Loucy (cell line): Measurements from ENCODE around the gene ABTB2.

Source experiments
- H2AFZ ChIP-seq: fragments of 200-600 bp; sonication (generic); 2 replicates; pipeline ENCODE4 v1.6.0; 2016; ENCODE audit warnings: antibody characterized with exemption, mild to moderate bottlenecking, low read length, moderate library complexity
- H3F3A ChIP-seq: fragments of 200-600 bp; 2 replicates; pipeline ENCODE4 v1.6.0; 2016; ENCODE audit warnings: antibody characterized with exemption, low read depth, mild to moderate bottlenecking
- H3K27me3 ChIP-seq: fragments of 200-600 bp; sonication (generic); 2 replicates; pipeline ENCODE4 v1.6.1; 2014; ENCODE audit warnings: low read length, mild to moderate bottlenecking; ENCODE audit not compliant: insufficient read depth, poor library complexity, severe bottlenecking
- H3K36me3 ChIP-seq: fragments of 200-600 bp; sonication (generic); 2 replicates; pipeline ENCODE4 v1.6.1; 2016; ENCODE audit warnings: low read length; ENCODE audit not compliant: insufficient read depth
- H3K4me1 ChIP-seq: fragments of 200-600 bp; sonication (generic); 2 replicates; pipeline ENCODE4 v1.5.1; 2014; ENCODE audit warnings: low read length, mild to moderate bottlenecking; ENCODE audit not compliant: insufficient read depth, poor library complexity, severe bottlenecking
- H3K4me2 ChIP-seq: fragments of 200-600 bp; sonication (generic); 2 replicates; pipeline ENCODE4 v1.6.0; 2014; ENCODE audit warnings: antibody characterized with exemption, low read length, low read depth, mild to moderate bottlenecking; ENCODE audit not compliant: poor library complexity, severe bottlenecking
- H3K4me3 ChIP-seq: fragments of 200-600 bp; sonication (generic); 2 replicates; pipeline ENCODE4 v1.5.1; 2014; ENCODE audit warnings: low read length, mild to moderate bottlenecking, mixed read lengths; ENCODE audit not compliant: poor library complexity, severe bottlenecking
- H3K79me2 ChIP-seq: fragments of 200-600 bp; sonication (generic); 2 replicates; pipeline ENCODE4 v1.6.1; 2014; ENCODE audit warnings: low read length; ENCODE audit not compliant: insufficient read depth
- H3K9ac ChIP-seq: fragments of 200-600 bp; sonication (generic); 2 replicates; pipeline ENCODE4 v1.6.0; 2014; ENCODE audit warnings: mild to moderate bottlenecking, low read depth, low read length, moderate library complexity; ENCODE audit not compliant: poor library complexity, severe bottlenecking
- H3K9me2 ChIP-seq: fragments of 200-600 bp; sonication (generic); replicated peaks from 2 replicates; pipeline ENCODE4 v1.6.1; 2016; ENCODE audit warnings: low read depth, low read length, mixed read lengths
- H3K9me3 ChIP-seq: fragments of 200-600 bp; sonication (generic); 2 replicates; pipeline ENCODE4 v1.6.1; 2014; ENCODE audit warnings: mild to moderate bottlenecking, antibody characterized with exemption, low read length, low read depth; ENCODE audit not compliant: insufficient read depth
- H4K20me1 ChIP-seq: fragments of 200-600 bp; sonication (generic); 2 replicates; pipeline ENCODE4 v1.6.0; 2014; ENCODE audit warnings: antibody characterized with exemption, low read length, mild to moderate bottlenecking; ENCODE audit not compliant: insufficient read depth, poor library complexity, severe bottlenecking
- EZH2phosphoT487 ChIP-seq: fragments of 200-600 bp; IDR thresholded peaks from 2 replicates; pipeline ENCODE4 v1.6.1; 2018; ENCODE audit warnings: antibody characterized with exemption, mild to moderate bottlenecking, moderate library complexity, borderline replicate concordance
- TF ChIP-seq, protein P1 (sequence below): fragments of 200-600 bp; sonication (generic); conservative IDR thresholded peaks from 2 replicates; pipeline ENCODE4 v1.5.1; 2014; ENCODE audit warnings: mild to moderate bottlenecking, antibody characterized with exemption, low read length

The ABTB2 gene

DNA sequence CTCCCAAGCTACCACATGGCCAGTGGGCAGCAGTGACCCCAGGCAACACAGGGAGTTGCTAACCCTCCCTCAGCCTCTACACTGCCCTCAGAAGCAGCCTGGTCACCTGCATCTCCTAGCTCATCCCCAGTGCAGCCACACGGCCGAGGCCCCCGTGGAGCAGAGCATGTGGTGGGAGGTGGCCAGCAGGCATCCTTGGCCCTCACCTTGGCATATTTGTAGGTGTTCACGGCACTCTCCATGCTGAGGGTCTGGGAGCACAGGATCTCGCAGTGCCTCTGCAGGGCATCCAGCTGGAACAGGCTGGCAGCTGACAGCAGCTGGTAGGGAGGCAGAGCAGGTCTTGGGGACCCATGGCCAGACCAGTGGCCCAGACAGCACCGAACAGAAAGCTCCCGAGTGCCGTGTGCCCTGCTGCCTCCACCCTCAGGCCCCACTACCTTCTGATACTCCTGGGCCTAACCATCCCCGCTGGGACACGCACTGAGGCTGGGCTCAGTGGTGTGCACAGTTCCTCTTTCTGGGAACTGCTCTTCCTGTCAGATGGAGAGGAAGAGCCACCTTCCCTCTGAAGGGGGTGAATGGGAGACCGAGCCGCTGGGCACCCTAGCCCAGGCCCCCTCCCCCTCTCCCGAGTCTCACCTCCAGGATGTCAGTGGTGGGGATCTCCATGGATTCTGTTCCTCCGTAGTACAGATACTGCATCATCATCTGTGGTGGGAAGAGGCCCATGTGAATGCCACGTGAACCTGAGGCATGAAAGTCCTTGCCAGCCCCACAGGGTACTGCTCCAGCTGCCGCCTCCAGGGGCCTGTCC lies 203.5 kb downstream of the ABTB2 start:
- Histone ChIP-seq H3K4me1 (no peaks in the 10 kb centered on the region), H4K20me1 (no peaks in the 10 kb centered on the region), H3K79me2 (no peaks in the 10 kb centered on the region), H3K9ac (no peak overlapping the region), H3K27me3 (no peaks in the 10 kb centered on the region), H3K9me2 (no peaks in the 10 kb centered on the region), H2AFZ (no peak overlapping the region), H3K9me3 (no peaks in the 10 kb centered on the region), H3K4me3 (no peak overlapping the region), H3K36me3 (peaks cover under 1% of the 10 kb centered on the region; the same call in 1 of the 2 replicates), H3K4me2 (no peak overlapping the region), H3F3A (no peaks in the 10 kb centered on the region)
- TF ChIP-seq, protein P1, sequence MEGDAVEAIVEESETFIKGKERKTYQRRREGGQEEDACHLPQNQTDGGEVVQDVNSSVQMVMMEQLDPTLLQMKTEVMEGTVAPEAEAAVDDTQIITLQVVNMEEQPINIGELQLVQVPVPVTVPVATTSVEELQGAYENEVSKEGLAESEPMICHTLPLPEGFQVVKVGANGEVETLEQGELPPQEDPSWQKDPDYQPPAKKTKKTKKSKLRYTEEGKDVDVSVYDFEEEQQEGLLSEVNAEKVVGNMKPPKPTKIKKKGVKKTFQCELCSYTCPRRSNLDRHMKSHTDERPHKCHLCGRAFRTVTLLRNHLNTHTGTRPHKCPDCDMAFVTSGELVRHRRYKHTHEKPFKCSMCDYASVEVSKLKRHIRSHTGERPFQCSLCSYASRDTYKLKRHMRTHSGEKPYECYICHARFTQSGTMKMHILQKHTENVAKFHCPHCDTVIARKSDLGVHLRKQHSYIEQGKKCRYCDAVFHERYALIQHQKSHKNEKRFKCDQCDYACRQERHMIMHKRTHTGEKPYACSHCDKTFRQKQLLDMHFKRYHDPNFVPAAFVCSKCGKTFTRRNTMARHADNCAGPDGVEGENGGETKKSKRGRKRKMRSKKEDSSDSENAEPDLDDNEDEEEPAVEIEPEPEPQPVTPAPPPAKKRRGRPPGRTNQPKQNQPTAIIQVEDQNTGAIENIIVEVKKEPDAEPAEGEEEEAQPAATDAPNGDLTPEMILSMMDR, result no peak
- no peak for TF ChIP-seq EZH2phosphoT487

DNA sequence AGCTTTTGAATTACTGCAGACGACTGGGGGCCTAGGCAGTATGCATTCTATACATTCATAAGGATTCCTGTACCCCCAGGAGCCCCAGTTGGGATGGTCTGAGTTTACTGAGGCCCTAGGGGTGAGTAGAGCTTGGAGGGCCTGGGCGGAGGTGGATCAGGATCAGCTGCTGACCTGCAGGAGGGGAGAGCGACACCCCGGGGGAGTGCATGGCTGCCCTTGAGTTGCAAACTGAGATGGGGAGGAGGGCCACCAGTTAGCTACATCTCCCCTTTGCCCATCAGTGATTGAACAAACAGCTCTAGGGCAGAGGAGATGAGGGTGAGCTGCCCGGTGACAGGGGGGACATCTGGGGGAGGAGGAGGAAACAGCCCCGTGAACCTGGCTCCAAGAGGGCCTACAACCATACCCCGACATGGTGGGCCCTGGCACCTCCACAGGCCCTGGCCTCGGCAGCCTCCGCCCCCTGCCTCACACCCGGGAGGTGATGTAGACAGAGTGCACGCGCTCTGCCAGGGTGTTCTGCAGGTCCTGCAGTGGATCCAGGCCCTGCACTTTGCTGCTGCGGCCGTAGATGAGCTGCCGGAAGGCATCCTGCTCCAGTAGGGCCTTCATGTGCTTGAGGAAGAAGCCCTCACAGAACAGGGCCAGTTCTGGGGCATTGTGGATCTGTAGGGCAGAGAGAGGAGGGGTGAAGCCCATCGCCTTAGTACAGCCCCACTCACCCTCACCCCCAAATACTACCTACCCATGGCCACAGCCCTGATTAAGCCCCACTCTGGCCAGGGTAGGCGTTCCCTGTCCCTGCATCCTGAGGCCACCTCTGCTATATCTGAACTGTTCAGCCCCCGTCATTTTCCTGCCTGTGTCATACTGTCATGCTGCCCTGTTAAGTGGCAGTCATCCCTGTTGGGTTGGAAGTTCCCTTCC lies 205.6 kb downstream of the ABTB2 start:
- peaks cover 19% of the 10 kb centered on the region; the same call in 1 of the 2 replicates for H3K36me3 ChIP-seq
- no peak overlapping the region for H3K4me2 ChIP-seq
- H3K27me3 ChIP-seq, result no peaks in the 10 kb centered on the region
- no peak for TF ChIP-seq EZH2phosphoT487
- TF ChIP-seq, protein P1, result no peak
- H3F3A ChIP-seq, result no peaks in the 10 kb centered on the region
- no peaks in the 10 kb centered on the region for H3K79me2 ChIP-seq
- no peaks in the 10 kb centered on the region for H4K20me1 ChIP-seq
- H2AFZ ChIP-seq, result no peak overlapping the region
- H3K9me3 ChIP-seq, result no peaks in the 10 kb centered on the region
- no peak overlapping the region for H3K9ac ChIP-seq
- H3K4me3 ChIP-seq, result no peak overlapping the region
- no peaks in the 10 kb centered on the region for H3K9me2 ChIP-seq
- no peaks in the 10 kb centered on the region for H3K4me1 ChIP-seq

DNA sequence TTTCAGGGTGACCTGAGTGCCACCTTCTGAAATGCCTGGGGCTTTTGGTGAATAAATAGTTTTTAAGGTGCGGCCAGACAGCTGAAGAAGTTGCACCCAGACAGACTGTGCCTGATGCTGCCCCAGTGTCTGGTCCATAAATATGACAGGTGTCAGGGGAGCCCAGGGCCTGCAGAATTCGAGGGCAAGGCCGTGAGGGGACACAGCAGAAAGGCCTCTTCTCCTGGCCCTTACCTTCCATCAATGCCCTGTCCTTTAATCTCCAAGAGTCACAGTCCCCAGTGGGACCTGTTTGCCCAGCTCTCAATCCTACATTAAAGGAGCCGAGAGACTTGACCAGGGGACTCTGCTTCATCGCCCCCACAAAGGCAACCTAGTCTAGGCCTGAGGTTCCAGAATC lies 206.6 kb downstream of the ABTB2 start:
- Histone ChIP-seq H3K4me3 (no peak overlapping the region), H3K79me2 (no peaks in the 10 kb centered on the region), H3K9me3 (no peaks in the 10 kb centered on the region), H3K36me3 (peaks cover 29% of the 10 kb centered on the region; the same call in 1 of the 2 replicates), H3F3A (no peaks in the 10 kb centered on the region), H3K9ac (no peak overlapping the region), H4K20me1 (no peaks in the 10 kb centered on the region), H3K27me3 (no peaks in the 10 kb centered on the region), H3K9me2 (no peaks in the 10 kb centered on the region), H3K4me2 (no peak overlapping the region), H3K4me1 (no peaks in the 10 kb centered on the region), H2AFZ (no peak overlapping the region)
- TF ChIP-seq, protein P1, result no peak
- no peak for TF ChIP-seq EZH2phosphoT487
